ENCODE data around the gene COG6. TPM values are rescaled to one million over a fixed set of nuclear protein-coding genes. Genes with fewer than 3 reads are reported as not detected.
A peak's percentile ranks its signal among the peaks of the same experiment; 100 is the strongest.

Gene COG6
- total RNA-seq, 4 donors from 2014 or later = 14.8 to 28.2 (median 22.9) TPM

DNA sequence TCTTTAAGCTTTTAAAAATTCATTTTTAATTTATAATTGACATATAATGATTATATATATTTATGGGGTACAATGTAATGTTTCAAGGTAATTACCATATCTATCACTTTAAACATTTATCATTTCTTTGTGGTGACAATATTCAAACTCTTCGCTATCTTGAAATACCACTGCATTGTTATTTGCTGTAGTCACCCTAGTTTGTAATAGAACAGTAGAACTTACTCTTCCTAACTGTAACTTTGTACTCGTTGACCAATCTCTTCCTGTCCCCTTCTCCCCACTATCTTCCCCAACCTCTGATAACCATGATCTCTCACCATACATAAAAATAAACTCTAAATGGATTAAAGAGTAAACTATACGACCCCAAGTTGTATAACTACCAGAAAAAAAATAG, 20.4 kb downstream of the COG6 start:
- no peaks in the 10 kb centered on the region for H3K9me3 ChIP-seq
- 74% methylated on average over 3 of the region's 3 CpGs for WGBS
- no peak overlapping the region for H3K27ac ChIP-seq
- H3K4me3 ChIP-seq = no peak overlapping the region
- H3K36me3 ChIP-seq = peaks cover 24% of the 10 kb centered on the region
- no peak for DNase-seq (ENCODE audit: low spot score in 2 of 2)
- H3K27me3 ChIP-seq = no peaks in the 10 kb centered on the region
- TF ChIP-seq POLR2AphosphoS5 (IDR thresholded peaks at IDR 0.05) (no peak), EP300 (IDR thresholded peaks at IDR 0.05) (no peak), POLR2A (IDR thresholded peaks at IDR 0.05) (no peak)
- TF ChIP-seq, protein P1, sequence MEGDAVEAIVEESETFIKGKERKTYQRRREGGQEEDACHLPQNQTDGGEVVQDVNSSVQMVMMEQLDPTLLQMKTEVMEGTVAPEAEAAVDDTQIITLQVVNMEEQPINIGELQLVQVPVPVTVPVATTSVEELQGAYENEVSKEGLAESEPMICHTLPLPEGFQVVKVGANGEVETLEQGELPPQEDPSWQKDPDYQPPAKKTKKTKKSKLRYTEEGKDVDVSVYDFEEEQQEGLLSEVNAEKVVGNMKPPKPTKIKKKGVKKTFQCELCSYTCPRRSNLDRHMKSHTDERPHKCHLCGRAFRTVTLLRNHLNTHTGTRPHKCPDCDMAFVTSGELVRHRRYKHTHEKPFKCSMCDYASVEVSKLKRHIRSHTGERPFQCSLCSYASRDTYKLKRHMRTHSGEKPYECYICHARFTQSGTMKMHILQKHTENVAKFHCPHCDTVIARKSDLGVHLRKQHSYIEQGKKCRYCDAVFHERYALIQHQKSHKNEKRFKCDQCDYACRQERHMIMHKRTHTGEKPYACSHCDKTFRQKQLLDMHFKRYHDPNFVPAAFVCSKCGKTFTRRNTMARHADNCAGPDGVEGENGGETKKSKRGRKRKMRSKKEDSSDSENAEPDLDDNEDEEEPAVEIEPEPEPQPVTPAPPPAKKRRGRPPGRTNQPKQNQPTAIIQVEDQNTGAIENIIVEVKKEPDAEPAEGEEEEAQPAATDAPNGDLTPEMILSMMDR (IDR thresholded peaks at IDR 0.05) = no peak
- H3K4me1 ChIP-seq = no peaks in the 10 kb centered on the region

DNA sequence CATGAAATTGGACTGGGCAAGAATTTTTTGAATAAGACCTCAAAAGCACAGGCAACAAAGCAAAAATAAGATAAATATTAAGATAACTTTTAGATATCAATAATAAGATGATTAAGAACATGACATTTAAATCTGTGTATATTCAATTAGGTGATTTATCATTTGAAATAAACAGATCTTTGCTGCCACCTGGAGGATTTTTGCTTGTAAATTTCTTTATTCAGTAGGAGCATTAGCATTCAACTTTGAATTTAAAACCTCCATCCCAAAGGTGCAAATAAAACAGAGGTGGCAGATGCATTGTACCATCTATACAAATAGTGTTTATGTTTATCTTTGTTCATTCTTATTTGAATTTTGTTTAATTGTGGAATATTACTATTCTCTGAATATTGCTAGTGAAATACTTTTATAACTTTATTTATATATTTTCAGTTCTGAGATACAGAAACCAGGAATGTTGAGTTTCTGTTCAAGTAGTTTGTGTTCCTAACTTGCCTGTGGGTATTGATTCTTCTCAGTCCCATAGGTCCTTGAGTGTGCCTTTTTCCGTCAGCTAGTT, 20.9 kb downstream of the COG6 start:
- DNase-seq (ENCODE audit: low spot score in 2 of 2) = no peak
- Histone ChIP-seq H3K27ac (no peak overlapping the region), H3K27me3 (no peaks in the 10 kb centered on the region), H3K9me3 (no peaks in the 10 kb centered on the region), H3K4me3 (no peak overlapping the region), H3K36me3 (peaks cover 29% of the 10 kb centered on the region), H3K4me1 (no peaks in the 10 kb centered on the region)
- TF ChIP-seq, protein P1 (IDR thresholded peaks at IDR 0.05) = peak; percentile 10 to 35
- no peak for TF ChIP-seq EP300 (IDR thresholded peaks at IDR 0.05)
- TF ChIP-seq POLR2A (IDR thresholded peaks at IDR 0.05) = no peak
- WGBS = 98% methylated on average over 1 of the region's 1 CpG

DNA sequence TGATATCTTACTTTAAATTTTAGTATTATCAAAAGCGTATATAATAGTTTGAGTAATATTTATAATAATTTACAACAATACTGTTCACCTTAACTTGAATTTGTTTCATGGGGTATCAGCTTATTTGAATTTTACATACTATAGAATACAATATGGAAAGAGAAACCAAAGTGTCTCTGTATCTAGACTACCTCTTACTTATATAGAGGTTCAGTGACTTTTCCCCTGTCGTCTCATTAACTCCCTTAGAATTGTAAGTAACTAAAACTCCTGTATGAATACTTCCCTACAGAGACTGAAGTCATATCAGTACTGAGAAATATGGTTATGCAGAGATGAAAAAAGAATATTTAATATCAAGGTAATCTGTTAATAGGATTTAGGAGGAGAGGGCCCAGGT, 26.8 kb downstream of the COG6 start:
- H3K27ac ChIP-seq = no peak overlapping the region
- 71% methylated on average over 2 of the region's 2 CpGs for WGBS
- no peak for DNase-seq (ENCODE audit: low spot score in 2 of 2)
- H3K36me3 ChIP-seq = peaks cover 44% of the 10 kb centered on the region
- TF ChIP-seq EP300 (IDR thresholded peaks at IDR 0.05) = no peak
- TF ChIP-seq, protein P1 (IDR thresholded peaks at IDR 0.05) = no peak
- no peaks in the 10 kb centered on the region for H3K9me3 ChIP-seq
- no peaks in the 10 kb centered on the region for H3K27me3 ChIP-seq
- H3K4me3 ChIP-seq = no peak overlapping the region
- H3K4me1 ChIP-seq = no peaks in the 10 kb centered on the region

DNA sequence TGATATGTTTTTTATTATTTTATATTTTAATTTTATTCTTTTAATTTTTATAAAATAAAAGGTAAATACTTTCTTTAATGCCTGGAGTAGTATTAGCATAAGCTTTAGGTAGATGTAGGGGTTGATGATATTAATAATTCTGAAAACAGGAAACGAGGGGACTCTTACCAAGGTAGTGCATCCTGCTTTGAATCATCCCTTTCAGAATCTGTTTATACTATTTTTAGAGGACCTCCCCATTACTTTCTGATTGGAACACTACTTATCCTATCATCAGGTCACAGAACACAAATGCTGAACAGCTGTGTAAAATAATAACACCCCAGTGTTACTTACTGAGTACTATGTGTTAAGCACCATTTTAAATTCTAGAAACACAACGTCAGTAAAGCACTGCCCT, 27.3 kb downstream of the COG6 start:
- WGBS = 80% methylated on average over 2 of the region's 2 CpGs

DNA sequence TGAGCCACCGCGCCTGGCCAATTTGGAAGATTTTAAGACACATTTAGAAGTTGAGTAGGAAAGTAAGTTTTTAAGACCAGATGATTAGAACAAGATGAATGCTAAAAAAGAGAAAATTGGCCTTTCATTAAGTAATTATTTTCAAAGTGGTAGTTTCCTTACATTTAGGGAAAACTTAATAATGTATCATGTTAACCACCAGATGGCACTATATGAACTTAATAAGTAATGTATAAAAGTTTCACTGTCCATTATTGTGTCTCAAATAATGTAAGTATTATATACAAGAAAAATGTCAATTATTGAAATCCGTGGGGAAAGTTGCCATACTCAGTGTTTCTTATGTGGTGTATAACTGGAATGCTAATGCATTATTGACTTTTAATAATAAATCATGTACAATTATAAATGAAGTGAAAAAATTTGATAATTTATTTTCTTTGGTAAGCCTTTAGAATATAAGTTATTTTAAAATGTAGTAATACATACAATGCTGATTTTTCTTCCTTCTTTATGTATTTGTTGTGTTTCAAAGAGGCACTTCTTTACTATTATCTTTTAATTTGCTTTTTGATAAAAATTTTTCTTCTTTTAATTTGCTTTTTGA, 29.2 kb downstream of the COG6 start:
- no peak for DNase-seq (ENCODE audit: low spot score in 2 of 2)
- no peaks in the 10 kb centered on the region for H3K4me1 ChIP-seq
- no peaks in the 10 kb centered on the region for H3K9me3 ChIP-seq
- no peak for TF ChIP-seq POLR2AphosphoS5 (IDR thresholded peaks at IDR 0.05)
- TF ChIP-seq, protein P1 (IDR thresholded peaks at IDR 0.05) = peak in 1 of 2 donors; percentile 6
- H3K27ac ChIP-seq = no peak overlapping the region
- 65% methylated on average over 3 of the region's 3 CpGs for WGBS
- H3K4me3 ChIP-seq = no peak overlapping the region
- H3K27me3 ChIP-seq = no peaks in the 10 kb centered on the region
- H3K36me3 ChIP-seq = peaks cover 46% of the 10 kb centered on the region

More for the DNA sequence above, 27.3 kb downstream of the COG6 start:
- Histone ChIP-seq H3K4me3 (no peak overlapping the region), H3K36me3 (peaks cover 48% of the 10 kb centered on the region), H3K4me1 (no peaks in the 10 kb centered on the region), H3K27me3 (no peaks in the 10 kb centered on the region), H3K27ac (no peak overlapping the region), H3K9me3 (no peaks in the 10 kb centered on the region)
- no peak for DNase-seq (ENCODE audit: low spot score in 2 of 2)
- TF ChIP-seq EP300 (IDR thresholded peaks at IDR 0.05) = no peak

DNA sequence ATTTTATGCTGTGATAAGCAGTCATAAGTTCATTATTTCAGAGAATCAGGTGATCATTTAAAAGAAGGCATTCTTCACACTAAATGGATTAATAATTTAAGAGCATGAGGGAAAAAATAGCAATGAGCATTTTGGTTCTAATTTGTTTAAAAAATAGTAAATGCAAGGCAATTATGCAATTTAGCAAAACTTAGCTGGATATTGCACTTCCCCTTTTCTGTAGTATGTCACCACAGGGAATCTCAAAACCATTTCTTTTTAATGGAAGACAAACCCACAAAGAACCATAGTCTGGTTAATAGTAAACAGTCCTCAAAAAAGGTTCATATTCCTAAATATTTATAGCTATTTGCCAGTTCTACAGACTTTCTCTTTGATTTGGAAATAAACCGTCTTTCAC, 30.2 kb downstream of the COG6 start:
- WGBS = 93% methylated on average over 1 of the region's 1 CpG
- H3K9me3 ChIP-seq = no peaks in the 10 kb centered on the region
- no peak for DNase-seq (ENCODE audit: low spot score in 2 of 2)
- TF ChIP-seq EP300 (IDR thresholded peaks at IDR 0.05) = no peak
- TF ChIP-seq POLR2A (IDR thresholded peaks at IDR 0.05) = no peak
- TF ChIP-seq, protein P1 (IDR thresholded peaks at IDR 0.05) = no peak
- no peak for TF ChIP-seq POLR2AphosphoS5 (IDR thresholded peaks at IDR 0.05)
- no peak overlapping the region for H3K27ac ChIP-seq
- peaks cover 38% of the 10 kb centered on the region for H3K36me3 ChIP-seq
- no peak overlapping the region for H3K4me3 ChIP-seq
- no peaks in the 10 kb centered on the region for H3K4me1 ChIP-seq
- no peaks in the 10 kb centered on the region for H3K27me3 ChIP-seq

Data from suprapubic skin (tissue), 4 donors.